HG03060 (cell line): ENCODE data around the gene MOB3A.
"Not testable (repeated sequence)": the region's sequence is repeated elsewhere in the genome, so short reads cannot be mapped to it uniquely, and the experiment has no call there.

ENCODE experiments used
- ATAC-seq: cut with Tn5 transposase; IDR thresholded peaks from one replicate; pipeline ENCODE4 v1.9.1; 2021; ENCODE audit warnings: low read depth, moderate number of reproducible peaks; ENCODE audit not compliant: unreplicated experiment

Gene MOB3A

GRCh38 chr19:2096034-2096479 is at the start of gene MOB3A:
Gene MOB3A, minus strand, starts transcription at chr19:2096326. Its CDS starts 17,766 bp downstream, at chr19:2078560.
- ATAC-seq, result peak; percentile 28

- ATAC-seq, result no peak
These were observed 49.7 kb upstream of the MOB3A start for GRCh38 chr19:2145831-2146241.

- no peak for ATAC-seq
These were observed 48.1 kb upstream of the MOB3A start for GRCh38 chr19:2144190-2144589.

GRCh38 chr19:2142173-2142829 is 46.2 kb upstream of the MOB3A start:
- no peak for ATAC-seq

- no peak for ATAC-seq
These were observed 44.0 kb upstream of the MOB3A start for GRCh38 chr19:2140138-2140569.

GRCh38 chr19:2139385-2140137 is 43.4 kb upstream of the MOB3A start:
- ATAC-seq, result no peak

- no peak for ATAC-seq
These were observed 42.1 kb upstream of the MOB3A start for GRCh38 chr19:2138061-2138728.

- ATAC-seq, result no peak
These were observed 40.7 kb upstream of the MOB3A start for GRCh38 chr19:2136796-2137195.

- ATAC-seq, result no peak
These were observed 39.6 kb upstream of the MOB3A start for GRCh38 chr19:2135474-2136402.

- no peak for ATAC-seq
These were observed 36.8 kb upstream of the MOB3A start for GRCh38 chr19:2132731-2133490.

GRCh38 chr19:2132191-2132590 is 36.1 kb upstream of the MOB3A start:
- ATAC-seq, result no peak

GRCh38 chr19:2131012-2131975 is 35.2 kb upstream of the MOB3A start:
- ATAC-seq, result not testable (repeated sequence)

GRCh38 chr19:2129892-2130770 is 34.0 kb upstream of the MOB3A start:
- no peak for ATAC-seq

GRCh38 chr19:2129486-2129885 is 33.4 kb upstream of the MOB3A start:
- ATAC-seq, result no peak

GRCh38 chr19:2129022-2129421 is 32.9 kb upstream of the MOB3A start:
- no peak for ATAC-seq

- not testable (repeated sequence) for ATAC-seq
These were observed 32.1 kb upstream of the MOB3A start for GRCh38 chr19:2128252-2128651.

- ATAC-seq, result no peak
These were observed 31.6 kb upstream of the MOB3A start for GRCh38 chr19:2127758-2128157.
